Fibroblast of gingiva (primary cell): ENCODE results near the gene ELL.

Source experiments
- DNase-seq: peaks from one replicate; pipeline ENCODE4 v3.0.0-alpha.2; 2011; ENCODE audit warnings: low read depth

The ELL gene

GRCh38 chr19:18469069-18469846, 52.6 kb downstream of the ELL start:
- DNase-seq, result peak; percentile 63

GRCh38 chr19:18468517-18468916, 53.4 kb downstream of the ELL start:
- DNase-seq, result no peak

- no peak for DNase-seq
Observed at GRCh38 chr19:18467978-18468377, 53.9 kb downstream of the ELL start.

GRCh38 chr19:18466354-18466753, 55.5 kb downstream of the ELL start:
- DNase-seq, result no peak

GRCh38 chr19:18465964-18466339, 55.9 kb downstream of the ELL start:
- DNase-seq, result no peak

- no peak for DNase-seq
Observed at GRCh38 chr19:18465214-18465963, 56.5 kb downstream of the ELL start.

- DNase-seq, result peak; percentile 96
Observed at GRCh38 chr19:18464646-18465045, 57.2 kb downstream of the ELL start.

GRCh38 chr19:18461471-18461870, 60.4 kb downstream of the ELL start:
- no peak for DNase-seq

GRCh38 chr19:18460900-18461299, 61.0 kb downstream of the ELL start:
- no peak for DNase-seq

- DNase-seq, result no peak
Observed at GRCh38 chr19:18457483-18458331, 64.2 kb downstream of the ELL start.

GRCh38 chr19:18456974-18457373, 64.9 kb downstream of the ELL start:
- peak; percentile 69 for DNase-seq

- no peak for DNase-seq
Observed at GRCh38 chr19:18456279-18456678, 65.6 kb downstream of the ELL start.

GRCh38 chr19:18453269-18454024, 68.4 kb downstream of the ELL start:
- DNase-seq, result peak; percentile 86

GRCh38 chr19:18452386-18452785, 69.5 kb downstream of the ELL start:
- no peak for DNase-seq

GRCh38 chr19:18450931-18451836, 70.7 kb downstream of the ELL start:
- DNase-seq, result peak; percentile 70

- DNase-seq, result no peak
Observed at GRCh38 chr19:18450021-18450930, 71.6 kb downstream of the ELL start.

GRCh38 chr19:18449552-18449951, 72.3 kb downstream of the ELL start:
- no peak for DNase-seq

- no peak for DNase-seq
Observed at GRCh38 chr19:18446811-18447359, 75.0 kb downstream of the ELL start.

GRCh38 chr19:18446145-18446810, 75.6 kb downstream of the ELL start:
- DNase-seq, result no peak
